ENCODE results near the gene PUM2. TPM values are rescaled to one million over a fixed set of nuclear protein-coding genes. Genes with fewer than 3 reads are reported as not detected.

Gene PUM2
- total and polyA plus RNA-seq, 2 of the 8 experiments (the other 6 are each of a cell fraction or from before 2014, with no cell fraction given), result 46.6 to 114 TPM

DNA sequence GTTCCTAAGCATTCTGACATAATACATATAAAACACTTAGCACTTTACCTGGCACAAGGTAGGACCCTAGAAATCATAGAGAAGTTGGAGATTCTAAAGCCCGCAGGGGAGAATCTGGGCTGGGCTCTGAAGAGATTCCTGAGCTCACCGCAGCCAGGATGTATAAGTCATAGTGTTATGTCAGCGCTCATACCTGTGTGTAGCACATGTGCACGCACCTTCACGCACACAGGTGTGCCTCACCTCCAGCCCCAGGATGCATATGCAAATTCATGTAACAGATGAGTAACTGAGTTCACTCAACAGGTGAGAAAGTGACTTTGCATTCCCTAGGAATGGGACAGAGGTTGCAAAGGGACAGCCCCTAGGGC, 117.8 kb downstream of the PUM2 start (continued):
- TF ChIP-seq HDAC2 (IDR thresholded peaks at IDR 0.05; ENCODE audit: borderline replicate concordance in 1 of 2, low read depth in 2 of 2, low read length in 2 of 2), result no peak
- no peak for TF ChIP-seq HDAC6 (IDR thresholded peaks at IDR 0.05; ENCODE audit: low read depth, low read length)
- TF ChIP-seq KDM4A (IDR thresholded peaks at IDR 0.05; ENCODE audit: low read depth, low read length, severe bottlenecking), result no peak

Data from H1 (cell line).